Subcutaneous adipose tissue (tissue), 4 donors: ENCODE data around the gene SDCCAG8. TPM values are rescaled to one million over a fixed set of nuclear protein-coding genes. Genes with fewer than 3 reads are reported as not detected.

Experiments used
- total RNA-seq, 4 donors: library from RNA; depleted of rRNA; stranded (reverse); fragments of >200 nt; gene quantifications; one replicate each; pipeline ENCODE4 v1.1.0, GENCODE V29; 2016
- TF ChIP-seq, protein P1 (sequence below): fragments of 450-650 bp; IDR thresholded peaks from one replicate; pipeline ENCODE4 v1.5.1; 2016; ENCODE audit warnings: low read depth, mild to moderate bottlenecking, control low read depth, antibody characterized with exemption, moderate library complexity

The SDCCAG8 gene
- total RNA-seq, 4 donors from 2014 or later = 44.6 to 74.5 (median 51.9) TPM

DNA sequence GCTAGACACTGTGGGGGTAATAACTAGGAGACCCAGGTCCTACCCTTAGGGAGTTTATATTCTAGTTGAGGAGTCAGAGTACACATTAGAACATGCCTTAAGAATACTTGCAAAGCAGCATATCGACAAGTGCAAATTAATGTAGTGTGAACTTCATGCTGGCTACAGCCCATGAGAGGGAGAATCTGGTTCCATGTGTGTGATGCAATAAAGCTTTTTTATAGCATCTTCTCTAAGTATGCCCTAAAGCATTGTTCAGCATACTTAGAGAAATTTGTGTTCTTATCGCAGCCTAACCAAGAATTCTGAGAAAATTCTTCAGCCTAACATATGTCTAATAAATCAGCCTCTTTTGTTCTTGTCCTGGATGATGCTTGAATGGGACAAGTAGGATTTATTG, 95.5 kb downstream of the SDCCAG8 start:
- TF ChIP-seq, protein P1, sequence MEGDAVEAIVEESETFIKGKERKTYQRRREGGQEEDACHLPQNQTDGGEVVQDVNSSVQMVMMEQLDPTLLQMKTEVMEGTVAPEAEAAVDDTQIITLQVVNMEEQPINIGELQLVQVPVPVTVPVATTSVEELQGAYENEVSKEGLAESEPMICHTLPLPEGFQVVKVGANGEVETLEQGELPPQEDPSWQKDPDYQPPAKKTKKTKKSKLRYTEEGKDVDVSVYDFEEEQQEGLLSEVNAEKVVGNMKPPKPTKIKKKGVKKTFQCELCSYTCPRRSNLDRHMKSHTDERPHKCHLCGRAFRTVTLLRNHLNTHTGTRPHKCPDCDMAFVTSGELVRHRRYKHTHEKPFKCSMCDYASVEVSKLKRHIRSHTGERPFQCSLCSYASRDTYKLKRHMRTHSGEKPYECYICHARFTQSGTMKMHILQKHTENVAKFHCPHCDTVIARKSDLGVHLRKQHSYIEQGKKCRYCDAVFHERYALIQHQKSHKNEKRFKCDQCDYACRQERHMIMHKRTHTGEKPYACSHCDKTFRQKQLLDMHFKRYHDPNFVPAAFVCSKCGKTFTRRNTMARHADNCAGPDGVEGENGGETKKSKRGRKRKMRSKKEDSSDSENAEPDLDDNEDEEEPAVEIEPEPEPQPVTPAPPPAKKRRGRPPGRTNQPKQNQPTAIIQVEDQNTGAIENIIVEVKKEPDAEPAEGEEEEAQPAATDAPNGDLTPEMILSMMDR = no peak

DNA sequence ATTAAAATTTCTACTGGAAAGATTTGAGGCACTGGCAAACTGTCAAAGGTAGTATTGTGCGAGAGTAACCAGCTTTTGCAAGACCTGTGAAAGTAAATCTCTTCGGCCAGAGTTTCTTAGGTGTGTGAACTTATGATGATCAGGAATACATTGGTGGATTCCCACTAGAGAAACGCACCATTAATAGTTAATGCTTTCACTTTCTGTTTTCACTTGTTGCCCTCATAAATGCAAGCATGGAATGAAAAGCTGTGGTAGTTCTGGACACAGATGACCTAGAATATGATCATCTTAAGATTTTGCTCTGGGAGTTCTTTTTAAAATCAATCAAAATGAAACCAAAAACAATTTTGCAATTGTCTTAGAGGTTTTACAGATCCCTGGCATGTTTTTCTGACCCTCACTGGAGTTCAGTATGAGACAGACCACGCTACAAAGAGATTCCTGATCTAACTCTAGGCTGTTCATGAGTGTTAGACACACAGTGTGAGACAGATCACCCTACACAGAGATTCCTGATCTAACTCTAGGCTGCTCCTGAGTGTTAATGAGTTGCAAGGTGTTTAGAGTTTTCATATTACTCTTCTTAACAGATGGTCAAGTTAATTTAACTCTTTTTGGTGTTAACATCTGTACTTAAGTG, 98.8 kb downstream of the SDCCAG8 start:
- TF ChIP-seq, protein P1 = no peak

DNA sequence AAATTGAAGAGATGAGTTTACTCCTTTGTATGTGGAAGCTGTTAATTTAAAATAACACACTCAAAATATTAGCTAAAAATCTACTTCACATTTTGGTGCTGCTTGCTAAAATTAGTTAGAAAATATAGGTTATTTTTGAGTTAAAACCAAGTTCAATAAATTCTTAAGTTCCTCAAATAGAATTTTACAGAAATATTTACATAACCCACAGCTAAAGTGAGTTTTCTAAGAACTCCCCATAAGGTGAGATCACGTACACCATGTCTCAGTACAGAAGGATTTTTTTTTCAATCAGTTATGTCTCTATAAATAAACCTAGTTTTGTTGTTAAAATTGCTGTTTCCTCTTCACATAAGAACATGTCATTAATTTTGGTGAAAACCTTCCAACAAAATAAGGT, 108.0 kb downstream of the SDCCAG8 start:
- TF ChIP-seq, protein P1 = no peak

DNA sequence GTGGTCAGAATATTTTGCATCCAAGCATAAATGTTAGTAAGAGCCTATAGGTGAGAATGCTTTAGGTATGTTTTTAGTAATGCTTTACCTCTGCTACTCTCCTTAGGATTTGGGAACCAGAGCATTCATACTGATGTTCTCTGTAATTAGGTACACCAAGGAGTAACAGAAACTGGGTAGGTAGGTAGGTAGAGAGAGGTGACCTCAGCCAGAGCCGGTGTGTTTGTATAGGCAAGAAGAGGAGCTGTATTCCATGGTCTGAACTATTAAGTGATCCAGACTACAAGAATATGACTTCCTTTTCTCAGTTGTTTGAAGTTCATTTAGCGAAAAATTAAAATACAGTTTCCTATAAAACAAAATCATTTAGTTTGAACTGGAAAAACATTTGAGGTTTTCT, 108.5 kb downstream of the SDCCAG8 start:
- TF ChIP-seq, protein P1 = no peak

DNA sequence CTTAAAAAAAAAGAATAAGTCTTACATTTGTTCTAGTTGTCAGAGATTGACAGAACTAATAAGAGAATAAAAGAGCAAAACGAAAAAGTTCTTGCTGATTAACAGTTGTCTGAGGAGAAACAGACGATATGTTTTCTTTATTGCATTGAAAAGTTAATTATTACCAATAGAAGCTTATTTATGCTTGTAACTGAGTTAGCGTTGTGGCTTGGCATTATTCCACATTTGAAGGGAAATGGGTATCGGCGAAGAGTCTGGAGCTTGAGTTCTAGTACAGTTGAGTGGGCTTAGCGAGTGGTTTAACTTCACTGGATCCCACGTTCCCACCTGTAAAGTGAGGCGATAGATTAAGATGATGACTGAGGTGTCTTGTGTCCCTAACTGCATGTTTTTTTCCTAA, 109.0 kb downstream of the SDCCAG8 start:
- TF ChIP-seq, protein P1 = no peak

DNA sequence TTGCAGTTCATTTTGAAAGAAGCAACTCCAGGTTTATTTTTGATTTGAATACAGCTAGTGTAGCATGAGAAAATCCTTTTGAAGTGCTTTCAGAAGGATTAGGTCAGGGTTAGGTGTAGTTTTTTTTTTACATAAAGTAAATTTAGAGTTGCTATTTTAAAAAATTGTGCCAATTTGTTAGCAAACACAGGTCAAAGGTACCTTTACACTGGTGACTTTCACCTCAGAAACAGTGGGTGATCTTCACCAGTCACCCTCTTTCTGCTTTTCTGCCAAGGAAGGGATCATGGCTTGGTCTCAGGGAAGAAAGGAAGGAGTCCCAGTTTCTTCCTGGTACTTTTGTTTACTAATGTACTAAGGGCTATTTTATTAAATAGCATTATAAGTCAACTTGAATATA, 111.5 kb downstream of the SDCCAG8 start:
- TF ChIP-seq, protein P1 = no peak

DNA sequence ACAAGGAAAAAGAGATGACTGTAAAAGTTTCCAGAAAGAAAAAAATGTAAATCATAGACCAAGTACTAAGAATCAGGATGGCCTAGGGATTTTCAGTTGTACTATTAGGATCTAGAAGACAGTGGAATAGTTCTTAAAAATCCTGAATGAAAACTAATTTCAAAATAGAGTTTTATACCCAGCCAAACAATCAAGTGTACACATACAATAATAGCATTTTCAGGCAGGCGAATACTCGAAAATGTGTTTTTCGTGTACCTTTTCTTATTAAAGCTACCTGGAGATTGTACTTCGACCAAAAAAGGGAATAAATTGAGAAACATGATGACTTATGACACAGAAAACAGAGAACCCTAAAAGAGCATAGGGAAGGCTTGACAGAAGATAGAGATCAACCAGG, 118.6 kb downstream of the SDCCAG8 start:
- TF ChIP-seq, protein P1 = no peak
